Uterus (tissue), 4 donors: Measurements from ENCODE around the gene SLC49A3. TPM values are rescaled to one million over a fixed set of nuclear protein-coding genes. Genes with fewer than 3 reads are reported as not detected.

Experiments
- DNase-seq, 2 donors: peaks; one replicate each; pipeline ENCODE4 v3.0.0-alpha.2; 2019 to 2020
- H3K27ac ChIP-seq, 2 donors: fragments of 200-600 bp; sonication (generic); 1 replicate in 1 of 2; 2 replicates in 1 of 2; pipeline ENCODE4 v1.5.1; 2016 to 2018
- H3K27me3 ChIP-seq, 2 donors: fragments of 200-600 bp; sonication (generic); one replicate each; pipeline ENCODE4 v1.5.1; 2018 to 2019; ENCODE audit warnings: control low read depth in 1 of 2
- H3K36me3 ChIP-seq, 2 donors: fragments of 200-600 bp; sonication (generic); one replicate each; pipeline ENCODE4 v1.5.1; 2019; ENCODE audit warnings: control low read depth in 1 of 2
- H3K4me1 ChIP-seq, 2 donors: fragments of 200-600 bp; sonication (generic); one replicate each; pipeline ENCODE4 v1.5.1; 2018 to 2019; ENCODE audit warnings: control low read depth in 1 of 2
- H3K4me3 ChIP-seq, 2 donors: fragments of 200-600 bp; sonication (generic); 1 replicate in 1 of 2; 2 replicates in 1 of 2; pipeline ENCODE4 v1.5.1; 2018 to 2019; ENCODE audit warnings: mild to moderate bottlenecking in 1 of 2
- H3K9me3 ChIP-seq, 2 donors: fragments of 200-600 bp; sonication (generic); one replicate each; pipeline ENCODE4 v1.5.1; 2019; ENCODE audit warnings: control low read depth in 1 of 2
- CTCF ChIP-seq, 4 experiments: fragments of 200-600 bp in 2 of 4; fragments of 450-650 bp in 2 of 4; sonication (generic) in 2 of 4; IDR thresholded peaks; one replicate each; pipeline ENCODE4 v1.5.1; 2016 to 2019; ENCODE audit warnings: antibody characterized with exemption in 4 of 4, mild to moderate bottlenecking in 2 of 4, moderate library complexity in 1 of 4
- POLR2A ChIP-seq, 2 donors: fragments of 450-650 bp; IDR thresholded peaks; one replicate each; pipeline ENCODE4 v1.6.1; 2016; ENCODE audit warnings: antibody characterized with exemption in 2 of 2, mild to moderate bottlenecking in 1 of 2, moderate library complexity in 1 of 2
- intact Hi-C: fragments of 100-400 bp; cut with DNase I; formaldehyde crosslinking; loops from one replicate; pipeline ENCODE4 v1.15.1; 2023; ENCODE audit warnings: low total_unique reads
- total RNA-seq, 4 donors: library from RNA; depleted of rRNA in 3 of 4; stranded (reverse); fragments of >200 nt in 3 of 4; gene quantifications; one replicate each; pipeline versions ENCODE4 v1.1.0 to v1.2.4, GENCODE V29; 2014 to 2023
- donor health status: DM: yes; HTN: yes; CAD: no.

The SLC49A3 gene
- total RNA-seq, 4 donors from 2014 or later: 1.2 to 12.6 (median 2.8) TPM

GRCh38 chr4:729336-730315, 40.7 kb upstream of the SLC49A3 start:
- H3K4me1 ChIP-seq: peaks cover 0 to 3% of the 10 kb centered on the region in 2 donors
- H3K36me3 ChIP-seq: no peaks in the 10 kb centered on the region
- H3K27me3 ChIP-seq: no peaks in the 10 kb centered on the region
- intact Hi-C loops: no loop called here
- no peak overlapping the region for H3K4me3 ChIP-seq
- TF ChIP-seq CTCF (IDR thresholded peaks at IDR 0.05): no peak
- TF ChIP-seq POLR2A (IDR thresholded peaks at IDR 0.05): no peak
- H3K27ac ChIP-seq: no peak overlapping the region
- DNase-seq: no peak
- H3K9me3 ChIP-seq: no peaks in the 10 kb centered on the region

- Histone ChIP-seq H3K4me3 (no peak overlapping the region), H3K27ac (no peak overlapping the region), H3K9me3 (no peaks in the 10 kb centered on the region), H3K27me3 (no peaks in the 10 kb centered on the region), H3K4me1 (peaks cover 0 to 3% of the 10 kb centered on the region in 2 donors), H3K36me3 (no peaks in the 10 kb centered on the region)
- intact Hi-C loops: no loop called here
- TF ChIP-seq POLR2A (IDR thresholded peaks at IDR 0.05) (no peak), CTCF (IDR thresholded peaks at IDR 0.05) (no peak)
- DNase-seq: no peak
Observed at GRCh38 chr4:727576-727975, 38.6 kb upstream of the SLC49A3 start.

GRCh38 chr4:726838-727237, 37.9 kb upstream of the SLC49A3 start:
- Histone ChIP-seq H3K9me3 (no peaks in the 10 kb centered on the region), H3K36me3 (no peaks in the 10 kb centered on the region), H3K4me1 (peaks cover 0 to 3% of the 10 kb centered on the region in 2 donors), H3K27ac (no peak overlapping the region), H3K27me3 (no peaks in the 10 kb centered on the region), H3K4me3 (peak overlapping the region in 1 of 2 donors; percentile 9)
- TF ChIP-seq POLR2A (IDR thresholded peaks at IDR 0.05): no peak
- no peak for TF ChIP-seq CTCF (IDR thresholded peaks at IDR 0.05)
- intact Hi-C loops: no loop called here
- DNase-seq: no peak

- DNase-seq: no peak
- TF ChIP-seq CTCF (IDR thresholded peaks at IDR 0.05) (no peak), POLR2A (IDR thresholded peaks at IDR 0.05) (no peak)
- Histone ChIP-seq H3K27me3 (no peaks in the 10 kb centered on the region), H3K4me1 (peaks cover 0 to 5% of the 10 kb centered on the region in 2 donors), H3K9me3 (no peaks in the 10 kb centered on the region), H3K36me3 (no peaks in the 10 kb centered on the region), H3K27ac (peak overlapping the region in 1 of 2 donors; percentile 22), H3K4me3 (peak overlapping the region in 1 of 2 donors; percentile 9)
- intact Hi-C loops: no loop called here
Observed at GRCh38 chr4:726235-726787, 37.4 kb upstream of the SLC49A3 start.
